WTC11 (cell line): ENCODE data around the gene C2orf76. TPM values are rescaled to one million over a fixed set of nuclear protein-coding genes. Genes with fewer than 3 reads are reported as not detected.
A peak's percentile ranks its signal among the peaks of the same experiment; 100 is the strongest.

Experiments used
- ATAC-seq: fragments of 200-7000 bp; cut with Tn5 transposase; 2 replicates; pipeline ENCODE4 v1.10.0; 2021; ENCODE audit warnings: mild to moderate bottlenecking, moderate library complexity
- Bru-seq: library from RNA; stranded (reverse); fragments of 400-500 nt; gene quantifications from one replicate; lab custom pipeline; 2021; lab: Mats Ljungman, UMichigan
- CTCF ChIA-PET: fragments of 300-600 bp; sonication (Branson Sonifier 250); formaldehyde crosslinking; loops from one replicate; lab custom pipeline; 2021; ENCODE audit warnings: antibody characterized with exemption; lab: Charles Lee
- POLR2A ChIA-PET: fragments of 350-600 bp; sonication (Branson Sonifier 250); formaldehyde crosslinking; loops from one replicate; lab custom pipeline; 2021; ENCODE audit warnings: antibody characterized with exemption; lab: Charles Lee
- DNase-seq: peaks from one replicate; pipeline ENCODE4 v3.0.0; 2021; ENCODE audit warnings: low spot score
- H3K27ac Mint-ChIP-seq: 2 replicates; pipeline ENCODE4 v1.8.0; 2021; ENCODE audit warnings: mixed read lengths
- H3K27me3 Mint-ChIP-seq: 2 replicates; pipeline ENCODE4 v1.8.0; 2021; ENCODE audit warnings: low read depth, mild to moderate bottlenecking, moderate library complexity, mixed read lengths
- H3K36me3 Mint-ChIP-seq: 2 replicates; pipeline ENCODE4 v1.8.0; 2021; ENCODE audit warnings: mixed read lengths
- H3K4me1 Mint-ChIP-seq: 2 replicates; pipeline ENCODE4 v1.8.0; 2022; ENCODE audit warnings: mixed read lengths
- H3K4me3 Mint-ChIP-seq: 2 replicates; pipeline ENCODE4 v1.8.0; 2021; ENCODE audit warnings: mild to moderate bottlenecking, moderate library complexity, mixed read lengths
- H3K9me3 Mint-ChIP-seq: 2 replicates; pipeline ENCODE4 v1.8.0; 2021; ENCODE audit warnings: mixed read lengths
- AFF4 ChIP-seq: sonication (generic); formaldehyde crosslinking; IDR thresholded peaks from 2 replicates; pipeline ENCODE4 v1.8.1; 2023; ENCODE audit warnings: mild to moderate bottlenecking, missing genetic modification reagents, borderline replicate concordance
- ARID4B ChIP-seq: sonication (generic); formaldehyde crosslinking; IDR thresholded peaks from 2 replicates; pipeline ENCODE4 v1.8.0; 2023; ENCODE audit warnings: missing genetic modification reagents, mild to moderate bottlenecking, borderline replicate concordance
- ATF3 ChIP-seq: sonication (generic); formaldehyde crosslinking; conservative IDR thresholded peaks from 2 replicates; pipeline ENCODE4 v1.8.1; 2022; ENCODE audit warnings: mild to moderate bottlenecking, missing genetic modification reagents
- CTCF ChIP-seq: fragments of 200-600 bp; IDR thresholded peaks from 2 replicates; pipeline ENCODE4 v1.8.0; 2022; ENCODE audit warnings: antibody characterized with exemption
- ETV6 ChIP-seq: sonication (generic); formaldehyde crosslinking; IDR thresholded peaks from 2 replicates; pipeline ENCODE4 v1.8.1; 2022; ENCODE audit warnings: mild to moderate bottlenecking, missing genetic modification reagents
- HMGXB4 ChIP-seq: sonication (generic); formaldehyde crosslinking; IDR thresholded peaks from 2 replicates; pipeline ENCODE4 v1.8.1; 2023; ENCODE audit warnings: mild to moderate bottlenecking, moderate library complexity, missing genetic modification reagents
- KAT7 ChIP-seq: sonication (generic); formaldehyde crosslinking; IDR thresholded peaks from 2 replicates; pipeline ENCODE4 v1.8.1; 2023; ENCODE audit warnings: missing genetic modification reagents, mild to moderate bottlenecking, borderline replicate concordance
- MLX ChIP-seq: sonication (generic); formaldehyde crosslinking; IDR thresholded peaks from 2 replicates; pipeline ENCODE4 v1.8.1; 2023; ENCODE audit warnings: mild to moderate bottlenecking, missing genetic modification reagents, moderate library complexity
- NFATC4 ChIP-seq: fragments of 250-450 bp; sonication (Bioruptor Pico); IDR thresholded peaks from 2 replicates; pipeline ENCODE4 v1.9.0; 2021; ENCODE audit warnings: mild to moderate bottlenecking
- NR1H2 ChIP-seq: sonication (generic); formaldehyde crosslinking; IDR thresholded peaks from 2 replicates; pipeline ENCODE4 v1.9.0; 2021; ENCODE audit warnings: mild to moderate bottlenecking, moderate library complexity, missing genetic modification reagents
- OVOL2 ChIP-seq: fragments of 250-450 bp; sonication (Bioruptor Pico); IDR thresholded peaks from 2 replicates; pipeline ENCODE4 v1.9.0; 2021; ENCODE audit warnings: mild to moderate bottlenecking, borderline replicate concordance
- PRRX2 ChIP-seq: fragments of 250-450 bp; sonication (Bioruptor Pico); IDR thresholded peaks from 2 replicates; pipeline ENCODE4 v1.8.0; 2021; ENCODE audit warnings: mild to moderate bottlenecking
- STAT6 ChIP-seq: sonication (generic); formaldehyde crosslinking; conservative IDR thresholded peaks from 2 replicates; pipeline ENCODE4 v1.8.1; 2023; ENCODE audit warnings: mild to moderate bottlenecking, low read depth, missing genetic modification reagents, moderate library complexity
- TP53 ChIP-seq: sonication (generic); formaldehyde crosslinking; IDR thresholded peaks from 2 replicates; pipeline ENCODE4 v1.8.1; 2023; ENCODE audit warnings: mild to moderate bottlenecking, missing genetic modification reagents
- ZNF232 ChIP-seq: sonication (generic); formaldehyde crosslinking; IDR thresholded peaks from 2 replicates; pipeline ENCODE4 v1.8.0; 2022; ENCODE audit warnings: mild to moderate bottlenecking, missing genetic modification reagents
- ZNF423 ChIP-seq: fragments of 250-450 bp; sonication (Bioruptor Pico); IDR thresholded peaks from 2 replicates; pipeline ENCODE4 v2.1.2; 2022; ENCODE audit warnings: mild to moderate bottlenecking, moderate library complexity
- long read RNA-seq, 3 experiments: library from RNA in 1 of 3; library from capped mRNA in 1 of 3; library from polyadenylated mRNA in 1 of 3; unstranded in 2 of 3; stranded (forward) in 1 of 3; transcript quantifications; one replicate each; pipeline ENCODE4 v2.0.0, GENCODE V29; 2021
- total RNA-seq: library from RNA; stranded (reverse); gene quantifications from 3 replicates; pipeline ENCODE4 v1.2.3, GENCODE V29; 2021

Gene C2orf76
- total RNA-seq (4.4 to 5.2 TPM (median 4.6 TPM) in 3 replicates), Bru-seq, nascent RNA (percentile 55 among the genes with signal in this experiment)
- long read RNA-seq, experiment 1, partial matches to known transcripts, result 1 of 4 reads
- long read RNA-seq, experiment 1, other reads (novel, unspliced or antisense), result 1 of 4 reads
- long read RNA-seq, experiment 2, partial matches to known transcripts, result 2 of 5 reads
- long read RNA-seq, experiment 2, other reads (novel, unspliced or antisense), result 2 of 5 reads
- long read RNA-seq, experiment 3, result 0 reads

- Mint-ChIP-seq H3K4me1 (peaks cover 23% of the 10 kb centered on the region), H3K36me3 (peaks cover 28% of the 10 kb centered on the region), H3K27me3 (no peaks in the 10 kb centered on the region), H3K9me3 (0 out of 2 replicates have a peak, but pooled peaks cover under 1% of the 10 kb centered on the region), H3K4me3 (peak within 1 kb of the TSS; percentile 99), H3K27ac (peak within 1 kb of the TSS; percentile 93)
- POLR2A ChIA-PET, result interaction anchor here (0.5 to 1.7 kb wide), 4 partner anchors 16 to 295 kb away, joined by 4 to 5 read pairs (median 4); no protein-coding TSS in a partner anchor
- ATAC-seq, result peak; percentile 93
- peak; percentile 94 for DNase-seq
- CTCF ChIA-PET, result interaction anchor here (0.7 to 3.3 kb wide), 8 partner anchors 16 to 386 kb away, joined by 3 to 26 read pairs (median 3); no protein-coding TSS in a partner anchor
- TF ChIP-seq ZNF423 (CRISPR knock-in tag), result no peak
- peak; percentile 80; the same call in 1 of the 2 replicates for TF ChIP-seq TP53
- TF ChIP-seq KAT7 (CRISPR knock-in tag), result no peak
- TF ChIP-seq OVOL2 (CRISPR knock-in tag), result no peak
- no peak for TF ChIP-seq NR1H2 (CRISPR knock-in tag)
- no peak for TF ChIP-seq AFF4
- peak; percentile 61; the same call in 1 of the 2 replicates for TF ChIP-seq ZNF232 (CRISPR knock-in tag)
- TF ChIP-seq NFATC4 (CRISPR knock-in tag), result no peak
- no peak for TF ChIP-seq CTCF
- TF ChIP-seq ATF3 (CRISPR knock-in tag), result no peak
- peak; percentile 58; the same call in 1 of the 2 replicates for TF ChIP-seq HMGXB4
- TF ChIP-seq MLX (CRISPR knock-in tag), result no peak
- TF ChIP-seq PRRX2 (CRISPR knock-in tag), result no peak
- TF ChIP-seq ETV6 (CRISPR knock-in tag), result peak; percentile 62
- TF ChIP-seq STAT6, result no peak
- 0 out of 2 replicates have a peak, but pooled peaks have one; percentile 15 for TF ChIP-seq ARID4B (CRISPR knock-in tag)
These were observed at the start of gene C2orf76, which contains the start of gene DBI for GRCh38 chr2:119366649-119367471. Gene C2orf76 (minus strand): TSS chr2:119366834. CDS start chr2:119339959, 26,875 bp downstream. Gene DBI (plus strand): TSS chr2:119366977. CDS start chr2:119367052, 75 bp downstream.
